Mononuclear cell (primary cell): ENCODE measurements around the gene CHCHD2. TPM values are rescaled to one million over a fixed set of nuclear protein-coding genes. Genes with fewer than 3 reads are reported as not detected.
"Not testable (repeated sequence)": the region's sequence is repeated elsewhere in the genome, so short reads cannot be mapped to it uniquely, and the experiment has no call there.

Source experiments
- H3K27me3 ChIP-seq: 2 replicates; pipeline ENCODE4 v1.6.0; 2011; ENCODE audit warnings: low read length, control low read depth; ENCODE audit not compliant: insufficient read depth
- H3K4me1 ChIP-seq: 2 replicates; pipeline ENCODE4 v1.5.1; 2011; ENCODE audit warnings: mild to moderate bottlenecking, low read length, control low read depth; ENCODE audit not compliant: insufficient read depth
- H3K4me3 ChIP-seq: 2 replicates; pipeline ENCODE4 v1.5.1; 2011; ENCODE audit warnings: mild to moderate bottlenecking, low read length, moderate library complexity
- H3K9me3 ChIP-seq: 2 replicates; pipeline ENCODE4 v1.5.1; 2011; ENCODE audit warnings: low read depth, mild to moderate bottlenecking, control low read depth, low read length
- total RNA-seq: library from RNA; depleted of rRNA; stranded (reverse); fragments of >200 nt; gene quantifications from one replicate; pipeline ENCODE4 v1.2.3, GENCODE V29; 2012

CHCHD2 gene
- total RNA-seq, result 215 TPM

DNA sequence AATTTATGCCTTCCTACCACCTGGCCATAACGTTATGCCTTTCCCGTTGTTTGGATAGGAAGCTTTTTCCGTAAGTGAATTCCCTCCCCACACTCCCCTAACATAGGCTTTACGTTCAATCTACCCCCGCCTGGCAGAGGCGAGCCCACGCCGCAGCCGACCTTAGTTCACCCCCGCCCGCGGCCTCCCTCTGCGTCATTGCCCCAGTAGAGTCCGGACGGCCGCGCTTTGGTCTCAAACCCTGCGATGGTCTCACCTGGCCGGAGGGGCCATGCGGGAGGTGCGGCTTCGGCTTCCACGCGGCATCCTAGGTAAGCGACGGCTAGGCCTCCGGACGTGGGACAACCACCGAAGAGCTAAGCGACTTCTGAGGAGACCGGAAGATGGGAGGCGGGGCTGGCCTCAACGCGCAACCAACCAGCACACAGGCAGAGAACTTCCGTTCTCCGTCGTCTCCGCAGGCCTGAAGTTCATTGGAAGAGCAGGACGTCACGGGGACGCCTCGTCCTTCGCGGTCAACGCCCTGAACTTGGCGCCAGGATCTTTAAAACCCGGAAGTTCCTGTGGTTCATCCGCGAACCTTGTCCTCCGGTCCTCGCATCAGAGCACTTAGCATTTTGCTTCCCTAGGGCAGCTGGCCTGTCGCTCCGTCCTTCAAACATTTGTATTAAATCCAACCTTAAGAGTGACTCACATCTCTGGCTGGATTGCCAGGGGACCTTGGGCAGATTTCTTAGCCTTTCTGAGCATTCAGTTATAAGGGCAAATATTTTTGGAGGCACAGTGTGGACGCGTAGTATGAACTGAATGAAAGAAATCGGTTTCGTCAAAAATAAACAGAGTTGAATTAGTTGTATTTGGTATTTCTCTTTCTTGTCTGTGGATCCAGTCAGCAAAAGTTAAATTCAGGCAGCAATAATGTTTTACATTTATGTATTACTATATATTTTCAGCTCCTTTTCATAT, at the start of gene CHCHD2:
Gene CHCHD2 (minus strand): TSS at position 369 of the 966 bp plus-strand sequence. CDS start 63 bp downstream, at position 306.
- Histone ChIP-seq H3K27me3 (no peaks in the 10 kb centered on the region), H3K4me1 (peaks cover 21% of the 10 kb centered on the region), H3K4me3 (peak within 1 kb of the TSS; percentile 98), H3K9me3 (no peaks in the 10 kb centered on the region)

DNA sequence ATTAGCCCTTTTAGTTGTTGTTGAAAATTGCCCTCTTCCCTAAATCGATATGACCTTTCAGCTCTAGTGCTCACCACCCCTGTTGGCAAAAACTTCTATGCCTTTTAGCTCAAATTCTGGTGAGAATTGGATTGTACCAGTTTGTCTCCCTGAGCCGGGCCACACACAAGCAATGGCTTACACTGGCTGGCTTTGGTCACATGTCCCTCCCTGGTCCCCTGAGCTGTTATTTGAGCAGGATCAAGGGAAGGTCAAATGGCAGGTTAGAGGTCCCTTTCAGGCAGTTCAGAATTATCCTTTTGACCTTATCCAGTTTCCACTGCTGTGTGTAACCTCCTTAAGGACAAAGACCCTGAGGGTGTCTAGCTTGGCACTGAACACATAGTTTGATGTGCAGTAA, 24.8 kb upstream of the CHCHD2 start:
- not testable (repeated sequence) for H3K4me3 ChIP-seq, H3K4me1 ChIP-seq, H3K27me3 ChIP-seq, H3K9me3 ChIP-seq

DNA sequence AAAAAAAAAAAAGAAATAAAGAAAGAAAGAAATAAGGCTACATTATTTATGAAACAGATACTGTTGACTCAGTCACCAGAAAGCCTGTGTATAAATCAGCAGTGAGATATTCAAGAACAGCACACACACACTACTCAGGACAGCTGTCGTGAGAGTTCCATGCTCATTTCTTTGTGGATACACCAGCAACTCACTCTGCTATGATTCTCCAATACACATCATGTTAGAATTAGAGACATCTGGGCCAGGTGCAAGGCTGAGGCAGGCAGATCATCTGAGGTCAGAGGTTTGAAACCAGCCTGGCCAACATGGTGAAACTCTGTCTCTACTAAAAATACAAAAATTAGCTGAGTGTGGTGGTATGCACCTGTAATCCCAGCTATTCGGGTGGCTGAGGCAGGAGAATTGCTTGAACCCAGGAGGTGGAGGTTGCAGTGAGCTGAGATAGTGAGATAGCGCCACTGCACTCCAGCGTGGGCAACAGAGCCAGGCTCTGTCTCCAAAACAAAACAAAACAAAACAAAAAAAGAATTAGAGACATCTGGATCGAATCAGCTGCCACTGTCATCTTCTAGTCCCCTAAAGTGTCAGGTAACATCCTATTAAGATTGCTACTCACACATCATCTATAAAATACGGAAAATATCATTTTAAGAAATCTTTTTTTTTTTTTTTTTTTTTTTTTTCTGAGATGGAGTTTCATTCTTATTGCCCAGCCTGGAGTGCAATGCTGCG, 21.1 kb upstream of the CHCHD2 start:
- H3K9me3 ChIP-seq, result no peaks in the 10 kb centered on the region

GRCh38 chr7:56125831-56126230, 19.6 kb upstream of the CHCHD2 start:
- Histone ChIP-seq H3K4me1 (no peaks in the 10 kb centered on the region), H3K27me3 (no peaks in the 10 kb centered on the region), H3K9me3 (no peaks in the 10 kb centered on the region), H3K4me3 (no peak overlapping the region)

More for the DNA sequence above, 21.1 kb upstream of the CHCHD2 start:
- no peaks in the 10 kb centered on the region for H3K27me3 ChIP-seq
- no peaks in the 10 kb centered on the region for H3K4me1 ChIP-seq
- no peak overlapping the region for H3K4me3 ChIP-seq

GRCh38 chr7:56124981-56125380, 18.7 kb upstream of the CHCHD2 start:
- H3K9me3 ChIP-seq, result no peaks in the 10 kb centered on the region
- H3K4me1 ChIP-seq, result no peaks in the 10 kb centered on the region
- no peaks in the 10 kb centered on the region for H3K27me3 ChIP-seq
- H3K4me3 ChIP-seq, result no peak overlapping the region

GRCh38 chr7:56121440-56121839, 15.2 kb upstream of the CHCHD2 start:
- Histone ChIP-seq H3K27me3 (peaks cover 6% of the 10 kb centered on the region), H3K9me3 (no peaks in the 10 kb centered on the region), H3K4me1 (no peaks in the 10 kb centered on the region), H3K4me3 (no peak overlapping the region)

DNA sequence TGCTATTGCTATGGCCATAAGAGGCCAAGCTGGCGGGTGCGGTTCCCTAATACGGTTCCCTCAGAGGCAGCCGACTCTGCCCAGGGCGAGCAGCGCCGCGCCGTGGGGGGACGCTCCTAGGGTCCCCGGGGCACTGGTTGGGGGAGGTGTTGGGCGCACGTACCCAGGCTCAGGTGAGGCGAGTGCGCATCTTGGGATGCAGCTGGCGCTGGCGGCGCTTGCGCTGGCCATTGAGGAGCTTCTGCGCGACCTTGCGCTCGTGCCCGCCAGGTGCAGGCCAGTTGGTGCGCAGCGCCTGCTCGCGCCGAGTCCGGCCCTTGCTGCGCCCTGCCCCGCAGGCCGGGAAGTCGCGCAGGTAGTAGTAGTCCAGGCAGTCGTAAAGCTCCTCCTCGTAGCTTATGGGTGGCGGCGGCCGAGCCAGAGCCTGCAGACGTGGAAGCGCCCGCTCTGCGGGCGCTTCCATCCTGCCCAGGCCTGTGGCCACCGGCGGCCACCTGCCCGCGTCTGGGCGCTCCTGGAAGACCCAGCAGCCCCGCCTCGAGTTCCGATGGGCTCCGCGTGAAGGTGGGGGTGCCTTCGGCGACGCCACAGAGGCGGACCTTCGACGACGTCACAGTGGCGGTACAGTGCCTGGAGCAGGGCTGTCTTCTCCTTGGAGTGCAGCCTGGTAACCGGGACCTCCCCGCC, 9.7 kb upstream of the CHCHD2 start, which contains the start of gene NUPR2:
Gene NUPR2 (minus strand): TSS at position 566 of the 687 bp plus-strand sequence. CDS start 103 bp downstream, at position 463.
- H3K4me1 ChIP-seq, result no peaks in the 10 kb centered on the region
- no peaks in the 10 kb centered on the region for H3K9me3 ChIP-seq
- no peak within 1 kb of the TSS for H3K4me3 ChIP-seq
- peaks cover 16% of the 10 kb centered on the region for H3K27me3 ChIP-seq

GRCh38 chr7:56112244-56112643, 6.0 kb upstream of the CHCHD2 start:
- H3K9me3 ChIP-seq, H3K4me1 ChIP-seq, H3K4me3 ChIP-seq: not testable (repeated sequence)
- H3K27me3 ChIP-seq, result peaks cover 16% of the 10 kb centered on the region

- Histone ChIP-seq H3K27me3 (peaks cover 4% of the 10 kb centered on the region), H3K9me3 (no peaks in the 10 kb centered on the region), H3K4me3 (no peak overlapping the region), H3K4me1 (peaks cover 11% of the 10 kb centered on the region)
These were observed 4.3 kb upstream of the CHCHD2 start for GRCh38 chr7:56110611-56111010.

GRCh38 chr7:56107954-56108258, 1.6 kb upstream of the CHCHD2 start:
- Histone ChIP-seq H3K9me3 (no peaks in the 10 kb centered on the region), H3K27me3 (no peaks in the 10 kb centered on the region), H3K4me3 (no peak overlapping the region), H3K4me1 (peaks cover 21% of the 10 kb centered on the region)

GRCh38 chr7:56105508-56105907, 768 bp downstream of the CHCHD2 start:
- Histone ChIP-seq H3K27me3 (no peaks in the 10 kb centered on the region), H3K9me3 (no peaks in the 10 kb centered on the region), H3K4me3 (peak overlapping the region; percentile 98), H3K4me1 (peaks cover 21% of the 10 kb centered on the region)

DNA sequence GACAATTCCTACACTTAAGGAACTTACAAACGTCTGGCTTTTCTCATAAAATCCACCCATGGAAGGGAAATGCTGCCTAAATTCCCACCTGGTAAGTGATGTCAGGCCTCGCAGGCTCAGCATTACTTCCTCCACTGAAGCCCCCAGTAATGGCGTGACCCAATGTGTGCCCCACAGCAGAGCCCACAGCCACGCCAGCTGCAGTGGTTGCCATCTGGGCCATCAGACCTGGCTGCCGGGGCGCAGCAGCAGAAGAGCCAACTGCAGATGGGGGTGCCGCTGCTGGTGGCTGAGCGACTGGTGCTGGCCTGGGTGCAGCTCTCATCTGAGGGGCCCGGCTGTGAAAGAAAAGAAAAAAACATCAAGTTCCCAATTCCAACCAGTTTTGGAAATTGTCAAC, 2.1 kb downstream of the CHCHD2 start:
- not testable (repeated sequence) for H3K4me3 ChIP-seq, H3K9me3 ChIP-seq, H3K27me3 ChIP-seq

DNA sequence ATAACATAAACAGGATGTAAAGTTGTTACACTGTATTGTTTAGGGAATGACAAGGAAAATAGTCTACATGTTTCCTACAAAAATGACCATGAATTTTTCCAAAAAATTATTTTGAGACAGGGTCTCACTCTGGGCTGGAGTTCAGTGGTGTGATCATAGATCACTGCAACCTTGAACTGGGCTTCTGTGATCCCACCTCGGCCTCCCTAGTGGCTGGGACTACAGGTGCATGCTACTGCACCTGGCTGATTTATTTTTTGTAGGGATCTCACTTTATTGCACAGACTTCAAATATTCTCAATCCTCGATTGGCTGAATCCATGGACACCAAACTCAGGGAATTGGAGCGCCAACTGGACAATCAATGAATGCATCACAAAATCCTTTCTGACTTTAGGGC, 6.6 kb downstream of the CHCHD2 start:
- Histone ChIP-seq H3K4me1 (peaks cover 1% of the 10 kb centered on the region), H3K4me3 (no peak overlapping the region), H3K9me3 (no peaks in the 10 kb centered on the region), H3K27me3 (no peaks in the 10 kb centered on the region)

More for the DNA sequence above, 2.1 kb downstream of the CHCHD2 start:
- peaks cover 21% of the 10 kb centered on the region for H3K4me1 ChIP-seq

GRCh38 chr7:56098187-56099008, 7.9 kb downstream of the CHCHD2 start:
- H3K9me3 ChIP-seq, H3K4me1 ChIP-seq, H3K27me3 ChIP-seq, H3K4me3 ChIP-seq: not testable (repeated sequence)
